ENCODE results near the gene MAGEF1.

Gene MAGEF1

GRCh38 chr3:184679056-184679816 is 32.6 kb downstream of the MAGEF1 start:
- H3K9me3 Mint-ChIP-seq, result no peaks in the 10 kb centered on the region
- no peaks in the 10 kb centered on the region for H3K36me3 Mint-ChIP-seq (ENCODE audit: low read depth)
- H3K27ac Mint-ChIP-seq, result no peak overlapping the region
- DNase-seq (no peak), ATAC-seq (no peak)
- peaks cover 2% of the 10 kb centered on the region for H3K27me3 Mint-ChIP-seq
- H3K4me3 Mint-ChIP-seq, result no peak overlapping the region
- H3K4me1 Mint-ChIP-seq, result peaks cover 9% of the 10 kb centered on the region

GRCh38 chr3:184678317-184679055 is 33.4 kb downstream of the MAGEF1 start:
- peaks cover 4% of the 10 kb centered on the region for H3K27me3 Mint-ChIP-seq
- no peak for ATAC-seq
- no peak for DNase-seq
- H3K36me3 Mint-ChIP-seq (ENCODE audit: low read depth), result no peaks in the 10 kb centered on the region
- H3K4me3 Mint-ChIP-seq, result no peak overlapping the region
- no peaks in the 10 kb centered on the region for H3K9me3 Mint-ChIP-seq
- H3K4me1 Mint-ChIP-seq, result peaks cover 9% of the 10 kb centered on the region
- H3K27ac Mint-ChIP-seq, result no peak overlapping the region

GRCh38 chr3:184677344-184678316 is 34.2 kb downstream of the MAGEF1 start:
- DNase-seq (no peak), ATAC-seq (peak; percentile 28)
- no peaks in the 10 kb centered on the region for H3K9me3 Mint-ChIP-seq
- no peak overlapping the region for H3K4me3 Mint-ChIP-seq
- H3K4me1 Mint-ChIP-seq, result peaks cover 9% of the 10 kb centered on the region
- H3K27me3 Mint-ChIP-seq, result peaks cover 4% of the 10 kb centered on the region
- no peak overlapping the region for H3K27ac Mint-ChIP-seq
- no peaks in the 10 kb centered on the region for H3K36me3 Mint-ChIP-seq (ENCODE audit: low read depth)

- no peak for ATAC-seq
- Mint-ChIP-seq H3K4me1 (peaks cover 9% of the 10 kb centered on the region), H3K27ac (no peak overlapping the region)
Measured at GRCh38 chr3:184676927-184677326, 34.9 kb downstream of the MAGEF1 start.

GRCh38 chr3:184674626-184675025 is 37.2 kb downstream of the MAGEF1 start:
- DNase-seq (no peak), ATAC-seq (no peak)
- Mint-ChIP-seq H3K36me3 (ENCODE audit: low read depth) (no peaks in the 10 kb centered on the region), H3K4me3 (no peak overlapping the region), H3K27ac (no peak overlapping the region), H3K9me3 (no peaks in the 10 kb centered on the region), H3K27me3 (peaks cover 4% of the 10 kb centered on the region), H3K4me1 (peaks cover 9% of the 10 kb centered on the region)

More at GRCh38 chr3:184676927-184677326, 34.9 kb downstream of the MAGEF1 start:
- Mint-ChIP-seq H3K36me3 (ENCODE audit: low read depth) (no peaks in the 10 kb centered on the region), H3K4me3 (no peak overlapping the region), H3K27me3 (peaks cover 4% of the 10 kb centered on the region), H3K9me3 (no peaks in the 10 kb centered on the region)
- DNase-seq, result no peak

- Mint-ChIP-seq H3K4me1 (peaks cover 9% of the 10 kb centered on the region), H3K9me3 (no peaks in the 10 kb centered on the region), H3K4me3 (no peak overlapping the region), H3K36me3 (ENCODE audit: low read depth) (no peaks in the 10 kb centered on the region), H3K27ac (no peak overlapping the region), H3K27me3 (peaks cover 6% of the 10 kb centered on the region)
- no peak for DNase-seq
- ATAC-seq, result no peak
Measured at GRCh38 chr3:184672977-184673870, 38.6 kb downstream of the MAGEF1 start.

GRCh38 chr3:184672335-184672734 is 39.5 kb downstream of the MAGEF1 start:
- Mint-ChIP-seq H3K27ac (no peak overlapping the region), H3K9me3 (no peaks in the 10 kb centered on the region), H3K36me3 (ENCODE audit: low read depth) (no peaks in the 10 kb centered on the region), H3K27me3 (peaks cover 6% of the 10 kb centered on the region), H3K4me1 (peaks cover 6% of the 10 kb centered on the region), H3K4me3 (no peak overlapping the region)
- ATAC-seq, result no peak
- DNase-seq, result no peak

- Mint-ChIP-seq H3K4me1 (no peaks in the 10 kb centered on the region), H3K27me3 (peaks cover 7% of the 10 kb centered on the region), H3K27ac (no peak overlapping the region), H3K36me3 (ENCODE audit: low read depth) (no peaks in the 10 kb centered on the region), H3K9me3 (no peaks in the 10 kb centered on the region), H3K4me3 (no peak overlapping the region)
- peak; percentile 45 for ATAC-seq
- DNase-seq, result no peak
Measured at GRCh38 chr3:184670091-184670602, 41.7 kb downstream of the MAGEF1 start.

GRCh38 chr3:184669578-184669977 is 42.3 kb downstream of the MAGEF1 start:
- no peak overlapping the region for H3K27ac Mint-ChIP-seq
- H3K4me3 Mint-ChIP-seq, result no peak overlapping the region
- no peaks in the 10 kb centered on the region for H3K36me3 Mint-ChIP-seq (ENCODE audit: low read depth)
- H3K27me3 Mint-ChIP-seq, result peaks cover 7% of the 10 kb centered on the region
- H3K9me3 Mint-ChIP-seq, result no peaks in the 10 kb centered on the region
- DNase-seq (no peak), ATAC-seq (no peak)
- H3K4me1 Mint-ChIP-seq, result peaks cover 1% of the 10 kb centered on the region

- peaks cover 1% of the 10 kb centered on the region for H3K4me1 Mint-ChIP-seq
- H3K27me3 Mint-ChIP-seq, result peaks cover 5% of the 10 kb centered on the region
Measured at GRCh38 chr3:184666442-184666841, 45.4 kb downstream of the MAGEF1 start.

GRCh38 chr3:184665101-184665500 is 46.8 kb downstream of the MAGEF1 start:
- Mint-ChIP-seq H3K4me3 (no peak overlapping the region), H3K27ac (no peak overlapping the region), H3K27me3 (peaks cover 5% of the 10 kb centered on the region), H3K4me1 (peaks cover 1% of the 10 kb centered on the region), H3K9me3 (no peaks in the 10 kb centered on the region), H3K36me3 (ENCODE audit: low read depth) (no peaks in the 10 kb centered on the region)
- ATAC-seq, result no peak
- no peak for DNase-seq

More at GRCh38 chr3:184666442-184666841, 45.4 kb downstream of the MAGEF1 start:
- no peak for DNase-seq
- Mint-ChIP-seq H3K4me3 (no peak overlapping the region), H3K36me3 (ENCODE audit: low read depth) (no peaks in the 10 kb centered on the region), H3K27ac (no peak overlapping the region), H3K9me3 (no peaks in the 10 kb centered on the region)
- no peak for ATAC-seq

GRCh38 chr3:184663756-184664155 is 48.1 kb downstream of the MAGEF1 start:
- H3K27me3 Mint-ChIP-seq, result peaks cover 3% of the 10 kb centered on the region
- H3K27ac Mint-ChIP-seq, result no peak overlapping the region
- ATAC-seq (no peak), DNase-seq (no peak)
- no peaks in the 10 kb centered on the region for H3K9me3 Mint-ChIP-seq
- H3K4me1 Mint-ChIP-seq, result peaks cover 1% of the 10 kb centered on the region
- no peaks in the 10 kb centered on the region for H3K36me3 Mint-ChIP-seq (ENCODE audit: low read depth)
- no peak overlapping the region for H3K4me3 Mint-ChIP-seq

GRCh38 chr3:184663356-184663755 is 48.5 kb downstream of the MAGEF1 start:
- Mint-ChIP-seq H3K27ac (no peak overlapping the region), H3K9me3 (no peaks in the 10 kb centered on the region)

More at GRCh38 chr3:184663356-184663755, 48.5 kb downstream of the MAGEF1 start:
- H3K36me3 Mint-ChIP-seq (ENCODE audit: low read depth), result no peaks in the 10 kb centered on the region
- H3K4me1 Mint-ChIP-seq, result peaks cover 1% of the 10 kb centered on the region
- DNase-seq (no peak), ATAC-seq (no peak)
- H3K27me3 Mint-ChIP-seq, result peaks cover 3% of the 10 kb centered on the region
- no peak overlapping the region for H3K4me3 Mint-ChIP-seq

Measured in activated naive CD8-positive, alpha-beta T cell treated with anti-CD3 and anti-CD28 coated beads, Interleukin-2, amount 50 U/mL, for 24 hours (primary cell).